ENCODE measurements around the gene PLXNA2. TPM values are rescaled to one million over a fixed set of nuclear protein-coding genes. Genes with fewer than 3 reads are reported as not detected.

PLXNA2 gene
- total RNA-seq, 1 donor from 2014 or later = 1.7 TPM

GRCh38 chr1:208154040-208154439 lies 90.1 kb downstream of the PLXNA2 start:
- Mint-ChIP-seq H3K27ac (no peak overlapping the region), H3K4me3 (no peak overlapping the region), H3K9me3 (no peaks in the 10 kb centered on the region), H3K4me1 (peaks cover 40% of the 10 kb centered on the region), H3K36me3 (no peaks in the 10 kb centered on the region), H3K27me3 (ENCODE audit: insufficient read depth, low read depth) (peaks cover 12% of the 10 kb centered on the region)
- H3K27me3 ChIP-seq = no peaks in the 10 kb centered on the region
- TF ChIP-seq EZH2 (IDR thresholded peaks at IDR 0.05) (no peak), EZH2phosphoT487 (IDR thresholded peaks at IDR 0.05) (no peak), CTCF (IDR thresholded peaks at IDR 0.05) (no peak)
- no peaks in the 10 kb centered on the region for H3K9me3 ChIP-seq (ENCODE audit: low read depth)
- H3K4me1 ChIP-seq = peaks cover 66% of the 10 kb centered on the region
- H4K20me1 ChIP-seq (ENCODE audit: low read depth) = no peaks in the 10 kb centered on the region
- no peak overlapping the region for H2AFZ ChIP-seq (replicated peaks)
- H3K9ac ChIP-seq = no peak overlapping the region
- peaks cover 51% of the 10 kb centered on the region for H3F3A ChIP-seq (ENCODE audit: low read depth)
- no peaks in the 10 kb centered on the region for H3K79me2 ChIP-seq (ENCODE audit: low read depth)
- no peaks in the 10 kb centered on the region for H3K36me3 ChIP-seq
- DNase-seq (ENCODE audit: low spot score) = no peak
- H3K27ac ChIP-seq = no peak overlapping the region
- no peak overlapping the region for H3K4me3 ChIP-seq
- H3K4me2 ChIP-seq = no peak overlapping the region

GRCh38 chr1:208153386-208153785 lies 90.8 kb downstream of the PLXNA2 start:
- Histone ChIP-seq H2AFZ (replicated peaks) (no peak overlapping the region), H3K27me3 (no peaks in the 10 kb centered on the region), H3K79me2 (ENCODE audit: low read depth) (no peaks in the 10 kb centered on the region), H3K4me3 (no peak overlapping the region), H3K4me2 (no peak overlapping the region), H3K4me1 (peaks cover 59% of the 10 kb centered on the region), H3F3A (ENCODE audit: low read depth) (peaks cover 47% of the 10 kb centered on the region), H4K20me1 (ENCODE audit: low read depth) (no peaks in the 10 kb centered on the region), H3K9ac (no peak overlapping the region), H3K36me3 (no peaks in the 10 kb centered on the region), H3K27ac (no peak overlapping the region), H3K9me3 (ENCODE audit: low read depth) (no peaks in the 10 kb centered on the region)
- DNase-seq (ENCODE audit: low spot score) = no peak
- Mint-ChIP-seq H3K27ac (peak overlapping the region; percentile 8), H3K27me3 (ENCODE audit: insufficient read depth, low read depth) (peaks cover 12% of the 10 kb centered on the region), H3K9me3 (no peaks in the 10 kb centered on the region), H3K36me3 (no peaks in the 10 kb centered on the region), H3K4me3 (no peak overlapping the region), H3K4me1 (peaks cover 34% of the 10 kb centered on the region)
- no peak for TF ChIP-seq EZH2phosphoT487 (IDR thresholded peaks at IDR 0.05)
- TF ChIP-seq CTCF (IDR thresholded peaks at IDR 0.05) = no peak
- TF ChIP-seq EZH2 (IDR thresholded peaks at IDR 0.05) = no peak

GRCh38 chr1:208151728-208152598 lies 92.2 kb downstream of the PLXNA2 start:
- H3K9me3 ChIP-seq (ENCODE audit: low read depth) = no peaks in the 10 kb centered on the region
- TF ChIP-seq EZH2 (IDR thresholded peaks at IDR 0.05) (no peak), EZH2phosphoT487 (IDR thresholded peaks at IDR 0.05) (peak; percentile 41), CTCF (IDR thresholded peaks at IDR 0.05) (no peak)
- H4K20me1 ChIP-seq (ENCODE audit: low read depth) = no peaks in the 10 kb centered on the region
- Mint-ChIP-seq H3K27me3 (ENCODE audit: insufficient read depth, low read depth) (peaks cover 9% of the 10 kb centered on the region), H3K9me3 (no peaks in the 10 kb centered on the region), H3K27ac (peak overlapping the region; percentile 81), H3K4me1 (peaks cover 22% of the 10 kb centered on the region), H3K4me3 (no peak overlapping the region), H3K36me3 (no peaks in the 10 kb centered on the region)
- H3F3A ChIP-seq (ENCODE audit: low read depth) = peaks cover 42% of the 10 kb centered on the region
- no peak overlapping the region for H3K4me3 ChIP-seq
- no peak overlapping the region for H3K27ac ChIP-seq
- H2AFZ ChIP-seq (replicated peaks) = no peak overlapping the region
- H3K4me2 ChIP-seq = peak overlapping the region; percentile 45
- peaks cover 52% of the 10 kb centered on the region for H3K4me1 ChIP-seq
- H3K9ac ChIP-seq = no peak overlapping the region
- no peak for DNase-seq (ENCODE audit: low spot score)
- no peaks in the 10 kb centered on the region for H3K36me3 ChIP-seq
- H3K27me3 ChIP-seq = no peaks in the 10 kb centered on the region
- H3K79me2 ChIP-seq (ENCODE audit: low read depth) = no peaks in the 10 kb centered on the region
